Activated CD4-positive, alpha-beta T cell treated with anti-CD3 and anti-CD28 coated beads for 24 hours (primary cell): Measurements from ENCODE around the gene PKNOX2.

Experiments used
- DNase-seq, 2 donors: peaks; one replicate each; pipeline ENCODE4 v3.0.0-alpha.2; 2020; ENCODE audit warnings: low read depth in 2 of 2

PKNOX2 gene

DNA sequence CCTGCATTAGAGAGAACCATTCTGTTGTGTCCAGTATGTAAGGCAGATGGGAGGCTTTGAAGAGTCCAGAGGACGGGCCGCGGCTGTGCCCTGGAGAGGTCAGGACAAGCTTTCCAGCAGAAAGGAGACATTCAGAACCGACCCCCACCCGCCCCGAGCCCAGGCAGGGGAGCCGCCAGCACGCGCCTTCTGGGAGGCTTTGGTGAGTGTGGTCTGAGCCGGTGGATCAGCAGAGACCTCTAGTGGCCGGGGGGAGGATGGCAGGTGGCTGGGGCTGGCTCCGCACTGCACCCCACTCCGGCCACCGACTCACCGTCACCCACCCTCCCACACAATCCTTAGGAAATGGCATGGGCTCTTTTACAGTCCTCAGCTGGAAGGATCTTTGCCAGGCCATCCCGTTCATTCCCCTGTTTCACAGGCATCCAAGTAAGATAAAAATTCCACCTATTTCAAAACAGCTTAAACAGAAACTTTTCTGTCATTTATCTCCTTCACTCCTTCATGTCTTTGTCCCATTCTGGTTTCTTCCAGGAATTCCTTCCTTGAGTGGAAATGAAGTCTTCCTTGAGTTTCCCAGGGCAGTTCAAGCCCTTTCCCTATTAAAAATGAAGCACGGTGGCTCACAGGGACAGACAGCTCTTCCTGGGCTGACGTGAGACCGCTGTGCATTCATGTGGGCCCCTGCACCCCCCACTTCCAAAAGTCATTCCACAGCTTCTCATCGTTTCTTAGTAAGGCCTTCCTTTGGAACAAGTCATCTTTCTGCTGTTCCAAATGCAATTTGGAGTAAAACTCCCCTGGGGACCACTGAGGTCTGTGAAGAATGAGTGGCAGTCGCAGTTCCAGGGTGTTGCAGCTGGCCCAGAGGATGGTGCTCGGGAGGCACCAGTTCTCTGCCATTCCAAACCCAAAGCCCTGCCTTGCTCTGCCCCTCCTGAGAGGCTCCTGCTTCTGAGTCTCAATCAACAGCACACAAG is 240.6 kb downstream of the PKNOX2 start:
- peak; percentile 58 to 64 for DNase-seq

DNA sequence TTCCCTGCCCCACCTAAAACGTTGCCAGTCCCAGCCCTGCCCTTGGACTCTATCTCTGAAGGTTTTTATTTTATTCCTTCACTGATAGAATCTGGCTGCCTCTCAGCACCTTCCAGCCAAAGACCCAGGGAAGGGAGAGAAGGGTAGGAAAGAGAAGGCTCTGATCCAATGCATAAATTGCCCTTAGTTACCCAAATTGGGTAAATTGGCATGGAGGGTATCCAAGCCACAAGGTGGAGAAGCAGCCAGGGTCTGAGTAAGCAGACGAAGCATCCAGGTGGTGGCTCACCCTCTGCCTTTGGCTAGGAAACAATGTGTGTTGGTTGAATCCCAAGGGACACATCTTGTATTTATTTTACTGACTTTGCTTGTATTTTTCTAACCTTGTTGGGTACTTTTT is 242.5 kb downstream of the PKNOX2 start:
- DNase-seq: no peak

DNA sequence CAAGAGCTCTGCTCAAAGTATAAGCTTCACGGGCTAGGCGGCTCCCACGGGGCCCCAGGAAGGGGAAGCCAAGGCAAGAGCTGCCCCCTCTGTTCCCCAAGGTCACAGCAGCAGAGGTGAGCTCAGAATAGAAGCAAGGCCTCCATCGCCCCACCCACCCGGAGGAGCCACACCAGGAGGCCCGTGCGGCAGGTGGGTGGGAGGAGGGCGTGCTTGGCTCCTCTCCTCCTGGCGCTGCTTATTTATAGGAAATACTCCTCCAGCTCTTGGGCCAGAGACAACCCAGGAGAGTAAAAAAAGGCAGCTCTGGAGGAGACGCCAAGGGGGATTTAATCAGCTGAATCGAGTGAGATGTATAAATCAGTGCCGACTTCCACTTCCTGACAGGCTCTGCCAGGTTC is 243.8 kb downstream of the PKNOX2 start:
- no peak for DNase-seq

DNA sequence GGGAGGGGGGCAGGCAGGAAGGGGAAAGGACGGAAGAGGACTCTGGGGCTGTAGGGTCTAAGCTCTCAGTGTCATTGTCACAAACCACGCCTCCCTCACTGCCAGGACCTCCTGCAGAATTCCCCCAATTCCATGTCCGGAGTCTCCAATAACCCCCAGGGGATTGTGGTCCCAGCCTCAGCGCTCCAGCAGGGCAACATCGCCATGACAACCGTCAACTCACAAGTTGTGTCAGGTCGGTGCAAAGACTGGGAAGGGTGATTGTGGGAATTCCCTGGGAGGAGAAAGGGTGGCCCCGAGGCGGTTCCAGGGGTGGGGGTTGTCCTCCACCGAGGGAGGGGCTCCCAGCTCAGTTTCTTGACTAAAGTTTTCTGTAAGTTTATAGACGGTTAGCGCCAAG is 245.5 kb downstream of the PKNOX2 start:
- DNase-seq: no peak

DNA sequence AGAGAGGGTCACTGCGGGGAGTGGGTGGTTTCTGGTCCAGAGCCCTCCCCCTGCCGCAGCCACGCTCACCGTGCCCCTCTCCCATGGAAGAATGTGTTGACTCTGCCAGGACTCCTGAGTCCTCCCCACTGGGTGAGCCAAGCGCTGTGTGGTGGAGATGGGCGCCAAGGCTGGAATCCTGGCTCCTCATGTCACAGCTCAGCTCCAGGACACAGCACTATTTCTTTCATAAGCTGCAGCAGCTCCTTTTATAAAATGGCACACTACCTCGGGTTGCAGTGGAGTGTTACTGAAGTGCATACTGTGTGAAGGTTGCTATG is 247.6 kb downstream of the PKNOX2 start:
- no peak for DNase-seq

DNA sequence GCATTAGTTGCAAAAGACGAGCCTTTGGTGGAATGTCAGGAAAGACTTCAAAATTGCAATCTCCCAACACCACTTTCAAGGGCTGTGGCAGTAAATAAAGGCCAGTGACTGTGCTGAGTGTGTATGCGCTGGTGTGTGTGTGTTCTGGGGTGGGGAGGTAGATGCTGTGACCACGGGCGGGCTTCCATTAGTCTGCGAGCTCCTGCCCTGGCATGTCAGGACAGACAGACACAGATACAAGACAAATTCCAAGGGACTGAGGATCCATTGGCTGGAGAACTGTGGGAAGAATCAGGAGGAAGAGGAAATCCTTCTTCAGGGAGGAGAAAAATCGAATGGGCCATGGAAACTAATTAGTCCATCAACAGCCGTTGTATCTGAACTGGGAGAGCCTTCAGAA is 248.0 kb downstream of the PKNOX2 start:
- DNase-seq: no peak

DNA sequence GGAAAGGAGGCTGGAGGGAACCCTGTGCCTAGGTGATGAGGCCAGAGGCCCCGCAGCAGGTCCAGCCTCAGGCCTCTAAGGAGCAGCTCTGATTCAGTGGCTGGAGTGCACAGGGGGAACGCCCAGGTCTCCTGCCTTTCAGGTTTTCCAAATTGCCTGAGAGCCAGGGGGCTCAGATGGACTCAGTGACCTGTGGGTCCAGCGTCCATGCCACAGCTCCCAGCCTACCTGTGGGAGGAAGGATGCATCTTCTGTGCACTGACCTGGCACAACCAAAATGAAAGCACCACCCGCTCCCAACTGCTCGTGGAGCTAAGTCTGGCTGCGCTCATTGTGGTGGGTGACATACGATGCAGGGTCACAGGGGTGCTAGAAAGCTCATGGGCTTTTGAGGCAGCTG is 248.7 kb downstream of the PKNOX2 start:
- DNase-seq: no peak

DNA sequence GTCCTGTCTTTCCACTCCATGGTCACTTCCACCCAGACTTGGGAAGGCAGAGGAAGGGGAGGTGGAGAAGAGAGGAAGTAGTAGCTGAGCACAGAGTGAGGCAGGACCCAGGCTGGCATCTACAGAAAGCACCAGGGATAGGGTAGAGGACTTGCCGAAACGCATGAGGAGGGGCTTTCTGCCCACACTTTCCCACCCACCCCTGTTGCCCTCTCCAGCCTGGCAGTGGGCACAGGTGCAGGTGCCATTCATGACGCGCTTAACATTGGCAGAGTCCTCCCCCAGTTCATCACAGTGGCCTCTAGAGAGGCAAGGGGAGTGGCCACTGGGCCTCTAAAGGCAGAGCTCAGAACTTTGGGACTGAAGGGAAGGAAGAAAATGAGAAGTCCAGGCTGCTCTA is 249.6 kb downstream of the PKNOX2 start:
- DNase-seq: no peak

DNA sequence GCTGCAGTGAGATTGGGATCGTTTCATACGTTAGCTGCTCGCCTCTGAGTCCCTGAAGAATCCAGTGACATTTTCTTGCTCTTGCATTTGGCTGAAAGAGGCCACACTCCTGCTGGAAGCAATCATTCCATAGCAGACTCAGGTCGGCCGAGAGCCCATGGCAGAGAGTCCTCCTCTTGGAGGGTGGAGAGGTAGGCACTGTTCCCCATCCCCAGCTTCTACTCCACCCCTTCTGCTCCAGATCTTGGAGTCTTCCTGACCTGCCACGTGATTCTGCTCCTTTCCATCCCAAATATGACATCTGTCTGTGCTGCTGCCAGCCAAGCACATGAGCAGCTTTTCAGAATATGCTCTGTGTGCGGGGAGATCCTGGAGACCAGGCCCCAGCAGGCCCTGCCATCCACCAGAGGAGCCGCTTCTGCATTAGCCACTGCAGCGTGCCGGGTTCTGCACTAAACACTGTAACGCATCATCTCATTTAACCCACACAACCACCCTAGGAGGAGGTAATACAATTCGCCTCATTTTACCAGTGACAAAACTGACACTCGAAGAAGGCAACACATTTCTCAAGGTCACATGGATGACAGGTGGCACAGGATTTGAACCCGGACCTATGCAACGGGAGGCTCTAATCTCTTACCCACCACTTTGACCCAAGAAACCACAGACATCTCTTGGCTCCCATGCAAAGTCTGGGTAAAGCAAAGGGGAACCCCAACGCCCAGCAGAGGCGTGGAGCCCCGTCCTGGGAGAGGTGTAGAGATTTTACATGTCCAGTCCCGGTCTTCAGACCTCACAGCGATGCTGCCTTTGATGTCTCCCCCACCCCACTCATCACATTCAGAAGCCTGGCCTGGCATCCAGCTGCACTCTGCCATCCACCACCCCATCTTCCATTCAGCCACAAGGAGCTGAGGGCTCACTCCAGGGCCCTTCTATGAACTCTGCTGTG is 252.7 kb downstream of the PKNOX2 start:
- DNase-seq: no peak

DNA sequence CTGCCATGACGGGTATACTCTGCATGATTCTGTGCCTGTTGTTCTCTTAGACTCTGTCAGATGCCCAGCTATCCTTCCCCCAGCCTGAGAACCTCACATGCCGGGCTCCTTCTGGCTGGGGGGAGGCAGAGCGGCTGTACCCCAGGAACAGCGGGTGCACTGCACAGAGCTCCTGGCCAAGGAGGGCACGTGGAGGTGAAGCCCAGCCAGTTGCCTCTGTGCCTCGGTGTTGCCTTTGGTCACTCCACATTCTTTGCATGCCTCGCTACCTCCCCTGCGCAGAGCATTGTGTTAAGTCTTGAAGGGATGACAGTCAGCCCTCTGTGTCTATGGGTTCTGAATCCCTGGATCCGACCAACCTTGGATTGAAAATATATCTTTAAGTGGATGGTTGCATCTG is 253.8 kb downstream of the PKNOX2 start:
- DNase-seq: no peak

DNA sequence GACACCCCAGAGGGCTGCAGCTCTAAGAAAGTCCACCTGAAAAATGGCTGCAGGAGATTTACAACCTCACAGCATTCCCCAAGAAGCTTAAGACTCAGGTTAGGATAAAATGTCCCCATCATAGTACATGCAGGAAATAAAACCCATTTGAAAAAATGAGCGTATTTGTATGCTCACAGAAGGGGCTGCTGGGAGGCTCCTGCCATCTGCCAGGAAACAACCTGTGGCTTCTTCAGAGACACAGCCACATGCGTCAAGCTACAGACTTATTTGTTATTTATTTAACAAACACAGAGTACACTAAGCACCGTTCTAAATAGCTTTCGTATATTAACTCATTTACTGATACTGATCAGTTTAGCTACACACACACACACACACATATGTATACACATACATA is 258.1 kb downstream of the PKNOX2 start:
- no peak for DNase-seq

DNA sequence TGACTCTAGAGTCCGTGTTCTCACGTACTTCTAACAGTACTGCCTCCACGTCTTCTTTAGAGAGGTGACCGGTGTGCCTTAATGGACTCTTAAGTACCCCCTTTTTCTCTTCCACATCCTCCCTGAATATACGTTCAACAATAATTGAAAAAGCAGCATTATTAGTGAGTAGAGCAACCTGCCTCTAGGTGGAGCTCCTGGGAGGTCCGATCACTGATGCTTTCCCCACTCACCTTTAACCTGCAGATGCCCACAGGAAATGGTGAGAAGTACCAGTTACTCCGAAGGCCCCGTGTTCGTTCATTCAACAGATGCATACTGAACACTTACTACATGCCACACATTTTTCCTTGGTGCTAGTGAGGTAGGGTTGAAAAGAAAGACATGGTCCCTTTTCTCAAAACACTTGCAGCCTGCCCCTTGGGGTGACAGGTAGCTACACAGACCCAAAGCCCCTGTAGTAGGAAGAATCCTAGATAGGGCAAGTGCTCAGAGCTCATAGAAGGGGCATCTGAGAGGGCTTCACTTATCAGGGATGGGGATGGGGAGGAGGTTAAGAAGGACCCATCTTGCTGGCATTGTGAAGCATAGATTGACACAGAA is 258.8 kb downstream of the PKNOX2 start:
- DNase-seq: no peak

DNA sequence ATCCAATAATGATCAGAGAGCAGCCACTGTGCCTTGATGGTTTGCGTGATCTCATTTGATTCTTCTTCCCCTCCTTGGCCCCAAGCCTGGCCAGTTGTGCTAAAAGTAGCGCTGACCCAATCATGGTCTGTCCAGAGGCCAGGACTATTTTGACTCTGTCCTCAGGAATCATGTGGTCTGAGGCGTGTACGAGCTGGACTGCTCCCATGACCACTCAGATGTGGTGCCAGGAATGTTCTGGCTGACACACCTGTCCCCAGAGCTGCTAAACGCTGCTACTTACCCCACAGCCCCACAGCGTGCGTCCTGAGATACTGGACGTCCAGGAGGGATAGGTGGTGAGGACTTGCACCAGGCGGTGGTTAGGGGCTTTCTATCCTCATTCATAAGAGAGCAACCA is 261.1 kb downstream of the PKNOX2 start:
- DNase-seq: no peak

DNA sequence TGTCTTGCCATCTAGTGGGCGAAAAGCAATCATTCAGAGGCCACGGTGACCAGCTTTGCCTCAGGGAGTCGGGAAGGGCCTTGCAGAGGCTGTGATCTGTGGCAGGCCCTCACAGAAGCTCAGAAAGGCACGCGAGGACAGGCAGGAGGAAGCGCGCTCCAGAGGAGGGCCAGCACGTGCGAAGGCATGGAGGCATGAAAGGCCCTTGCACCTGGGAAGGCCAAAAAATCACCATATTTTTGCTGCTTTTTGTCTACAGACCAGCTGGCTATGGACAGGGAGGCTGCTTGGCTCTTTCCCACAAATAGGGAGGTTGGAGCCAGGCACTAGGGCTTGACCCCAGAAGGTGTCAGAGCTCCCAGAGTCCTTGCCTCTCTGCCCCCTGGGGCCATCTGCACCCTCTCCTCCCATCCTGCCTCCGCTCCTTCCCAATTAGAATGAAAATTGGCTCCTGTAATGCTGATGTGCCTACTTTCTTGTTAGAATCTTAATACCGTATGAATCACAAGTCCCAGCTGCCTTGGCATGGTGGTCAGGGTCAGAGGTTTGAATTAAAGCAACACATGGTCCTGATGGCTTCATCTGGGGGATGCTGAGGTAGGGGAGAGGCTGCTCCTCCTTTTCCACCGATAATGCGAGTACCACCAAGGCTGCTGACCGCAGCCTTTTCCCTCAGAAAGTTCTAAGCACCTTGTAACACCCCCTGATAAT is 262.4 kb downstream of the PKNOX2 start:
- DNase-seq: no peak

DNA sequence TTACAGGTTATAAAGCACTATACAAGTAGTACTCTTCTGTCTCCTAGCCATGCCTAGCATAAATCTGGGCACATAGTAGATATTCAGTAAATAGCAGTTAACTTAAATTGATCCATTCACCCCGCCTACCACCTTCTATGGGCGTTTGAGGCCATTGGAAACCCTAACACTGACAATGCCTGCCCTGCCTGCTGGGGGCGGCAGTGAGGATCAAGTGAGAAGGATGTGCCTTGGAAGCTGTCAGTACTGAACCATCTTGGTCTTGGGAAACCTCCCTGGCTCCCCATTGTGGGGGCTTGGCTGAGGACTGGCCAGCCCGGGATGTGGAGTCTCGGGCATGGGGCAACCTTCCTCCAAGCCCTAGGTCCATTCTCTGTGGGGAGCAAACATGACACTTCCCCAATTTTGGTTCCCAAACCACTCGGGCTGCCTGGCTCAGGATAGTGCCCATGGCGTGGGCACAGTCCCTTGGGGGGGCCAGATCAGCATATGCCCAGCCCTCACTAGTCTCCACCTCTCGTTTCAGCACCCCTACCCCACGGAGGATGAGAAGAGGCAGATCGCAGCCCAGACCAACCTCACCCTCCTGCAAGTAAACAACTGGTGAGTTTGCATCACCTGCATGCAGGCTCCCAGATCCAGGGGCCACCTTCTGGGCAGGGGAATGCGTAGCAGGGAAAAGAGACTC is 264.1 kb downstream of the PKNOX2 start:
- no peak for DNase-seq

DNA sequence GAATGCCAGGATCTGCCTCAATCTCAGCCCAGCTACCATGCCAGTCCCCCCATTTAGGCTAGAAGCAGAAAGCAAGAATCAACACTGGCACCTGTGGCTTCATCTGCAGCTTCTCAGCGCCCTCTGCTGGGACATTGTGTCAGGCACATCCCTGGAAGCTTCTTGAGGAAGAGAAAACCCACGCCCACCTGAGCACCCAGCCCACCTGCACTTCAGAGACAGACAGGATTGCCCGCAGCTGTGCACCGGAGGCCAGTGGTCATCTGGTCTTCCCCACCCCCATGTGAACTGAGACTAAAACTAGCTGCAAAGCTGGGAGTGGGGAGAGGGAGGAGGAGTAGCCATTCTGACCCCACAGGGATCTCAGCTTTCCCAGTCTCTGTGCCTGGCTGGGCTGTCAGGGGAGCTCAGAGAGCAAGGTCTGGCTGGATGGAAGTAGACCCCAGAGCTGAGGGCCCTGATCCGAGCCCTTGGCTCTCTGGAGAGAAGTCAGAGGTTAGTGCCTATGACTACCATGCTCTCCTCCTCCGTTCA is 264.7 kb downstream of the PKNOX2 start:
- peak; percentile 20 to 39 for DNase-seq

DNA sequence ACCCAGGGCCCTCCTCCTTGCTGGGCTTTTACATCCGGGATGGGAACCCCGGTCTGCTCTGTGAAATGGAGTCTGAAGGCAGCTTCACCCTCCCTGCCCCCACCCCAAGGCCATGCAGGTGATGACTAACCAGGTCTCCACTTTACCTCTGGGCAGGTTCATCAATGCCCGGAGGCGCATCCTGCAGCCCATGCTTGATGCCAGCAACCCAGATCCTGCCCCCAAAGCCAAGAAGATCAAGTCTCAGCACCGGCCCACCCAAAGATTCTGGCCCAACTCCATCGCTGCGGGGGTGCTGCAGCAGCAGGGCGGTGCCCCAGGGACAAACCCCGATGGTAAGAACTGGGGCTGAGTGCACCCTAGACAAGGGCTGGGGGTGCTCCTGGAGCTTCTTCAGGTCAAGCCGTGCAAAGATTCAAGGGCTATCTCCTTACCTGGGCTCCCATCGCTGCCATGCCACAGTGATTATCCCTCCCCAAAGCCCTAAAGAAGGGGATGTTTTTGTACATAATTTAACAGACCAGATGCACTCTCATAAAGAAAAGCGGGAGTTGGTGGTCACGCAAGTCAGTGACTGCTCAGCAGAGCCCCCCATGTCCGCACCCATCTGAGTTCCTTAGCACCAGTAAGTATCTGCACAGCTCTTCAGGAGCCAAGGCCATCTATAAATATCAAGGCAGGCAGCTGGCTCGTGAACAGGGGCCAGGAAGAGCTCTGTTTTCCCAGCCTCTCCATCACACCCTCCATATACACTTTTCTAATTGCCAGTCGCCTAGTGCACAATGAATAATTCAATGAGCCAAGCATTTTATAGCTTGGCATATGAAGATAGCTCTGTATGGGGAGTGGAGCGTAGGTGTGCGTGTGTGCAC is 265.5 kb downstream of the PKNOX2 start:
- DNase-seq: no peak

DNA sequence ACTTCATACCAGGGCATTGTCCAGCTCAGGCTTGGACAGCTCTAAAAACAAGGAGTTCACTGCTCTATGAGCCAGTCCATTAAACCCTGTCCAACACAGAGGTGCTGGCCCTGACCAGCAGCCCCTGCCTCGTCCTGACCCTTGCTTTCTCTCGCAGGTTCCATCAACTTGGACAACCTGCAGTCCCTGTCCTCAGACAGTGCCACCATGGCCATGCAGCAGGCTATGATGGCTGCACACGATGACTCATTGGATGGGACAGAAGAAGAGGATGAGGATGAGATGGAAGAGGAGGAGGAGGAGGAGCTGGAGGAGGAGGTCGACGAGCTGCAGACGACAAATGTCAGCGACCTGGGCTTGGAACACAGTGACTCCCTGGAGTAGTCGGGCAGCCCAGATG is 266.5 kb downstream of the PKNOX2 start:
- no peak for DNase-seq

DNA sequence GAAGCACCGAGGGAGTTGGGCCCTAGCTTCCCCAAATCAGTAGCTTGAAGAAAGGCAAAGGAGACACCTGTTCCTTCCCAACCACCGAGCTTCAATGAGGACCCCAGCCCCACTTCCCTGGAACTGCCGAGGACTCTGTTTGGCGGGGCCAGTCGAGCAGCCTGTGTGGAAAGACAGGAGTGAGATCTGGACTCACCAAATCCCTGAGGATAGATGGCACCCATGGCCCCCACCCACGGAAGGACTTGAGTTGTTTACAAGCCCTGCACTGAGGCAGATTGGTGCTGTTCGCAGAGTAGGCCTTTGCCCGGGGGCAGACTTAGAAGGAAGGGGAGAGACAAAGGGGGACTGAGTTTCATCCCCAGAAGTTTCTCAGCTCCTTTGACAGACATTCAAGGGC is 266.9 kb downstream of the PKNOX2 start:
- DNase-seq: no peak
